D721Med (cell line): ENCODE measurements around the gene SSTR5.

Experiments
- DNase-seq: peaks from one replicate; pipeline ENCODE4 v3.0.0; 2011; ENCODE audit warnings: low spot score; ENCODE audit not compliant: insufficient read length
- FAIRE-seq: peaks from 2 replicates; lab custom pipeline; 2011; peaks lifted over from hg19 to GRCh38; lab: Jason Lieb, UNC
- TF ChIP-seq, protein P1 (sequence below): IDR thresholded peaks from 2 replicates; pipeline ENCODE4 v1.5.1; 2012; ENCODE audit warnings: mild to moderate bottlenecking, control low read depth; ENCODE audit not compliant: insufficient read depth; ENCODE audit errors: missing control alignments

Gene SSTR5

DNA sequence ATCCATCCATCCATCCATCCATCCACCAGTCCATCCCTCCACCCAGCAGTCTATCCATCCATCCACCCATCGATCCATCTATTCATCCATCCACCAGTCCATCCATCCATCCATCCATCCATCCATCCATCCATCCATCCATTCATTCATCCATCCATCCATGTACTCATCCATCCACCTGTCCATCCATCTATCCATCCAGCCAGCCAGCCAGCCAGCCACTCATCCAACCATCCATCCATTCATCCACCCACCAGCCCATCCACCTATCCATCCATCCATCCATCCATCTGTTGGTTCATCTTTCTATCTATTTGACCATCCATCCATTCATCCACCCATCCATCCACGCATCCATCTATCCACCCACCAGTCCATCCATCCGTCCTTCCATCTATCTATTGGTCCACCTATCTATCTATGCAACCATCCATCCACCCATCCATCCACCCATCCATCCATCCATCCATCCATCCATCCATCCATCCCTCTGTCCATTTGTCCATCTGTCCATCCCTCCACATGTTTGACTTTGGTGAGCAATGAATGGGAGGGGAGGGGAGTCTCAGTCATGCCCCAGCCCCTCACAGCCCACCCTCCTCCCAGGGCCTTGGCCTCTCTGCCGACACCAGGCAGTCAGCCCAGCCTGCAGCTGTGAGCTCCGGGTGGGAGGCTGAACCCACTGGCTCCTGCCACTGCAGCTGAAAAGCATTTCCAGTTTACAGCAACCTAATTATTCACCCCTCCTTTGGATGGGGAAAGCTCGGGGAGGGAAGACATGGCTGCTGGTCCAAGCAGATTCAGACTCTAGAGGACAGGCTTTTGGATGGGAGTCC, 38.1 kb upstream of the SSTR5 start:
- FAIRE-seq (no peak), DNase-seq (no peak)
- TF ChIP-seq, protein P1, sequence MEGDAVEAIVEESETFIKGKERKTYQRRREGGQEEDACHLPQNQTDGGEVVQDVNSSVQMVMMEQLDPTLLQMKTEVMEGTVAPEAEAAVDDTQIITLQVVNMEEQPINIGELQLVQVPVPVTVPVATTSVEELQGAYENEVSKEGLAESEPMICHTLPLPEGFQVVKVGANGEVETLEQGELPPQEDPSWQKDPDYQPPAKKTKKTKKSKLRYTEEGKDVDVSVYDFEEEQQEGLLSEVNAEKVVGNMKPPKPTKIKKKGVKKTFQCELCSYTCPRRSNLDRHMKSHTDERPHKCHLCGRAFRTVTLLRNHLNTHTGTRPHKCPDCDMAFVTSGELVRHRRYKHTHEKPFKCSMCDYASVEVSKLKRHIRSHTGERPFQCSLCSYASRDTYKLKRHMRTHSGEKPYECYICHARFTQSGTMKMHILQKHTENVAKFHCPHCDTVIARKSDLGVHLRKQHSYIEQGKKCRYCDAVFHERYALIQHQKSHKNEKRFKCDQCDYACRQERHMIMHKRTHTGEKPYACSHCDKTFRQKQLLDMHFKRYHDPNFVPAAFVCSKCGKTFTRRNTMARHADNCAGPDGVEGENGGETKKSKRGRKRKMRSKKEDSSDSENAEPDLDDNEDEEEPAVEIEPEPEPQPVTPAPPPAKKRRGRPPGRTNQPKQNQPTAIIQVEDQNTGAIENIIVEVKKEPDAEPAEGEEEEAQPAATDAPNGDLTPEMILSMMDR, result no peak

DNA sequence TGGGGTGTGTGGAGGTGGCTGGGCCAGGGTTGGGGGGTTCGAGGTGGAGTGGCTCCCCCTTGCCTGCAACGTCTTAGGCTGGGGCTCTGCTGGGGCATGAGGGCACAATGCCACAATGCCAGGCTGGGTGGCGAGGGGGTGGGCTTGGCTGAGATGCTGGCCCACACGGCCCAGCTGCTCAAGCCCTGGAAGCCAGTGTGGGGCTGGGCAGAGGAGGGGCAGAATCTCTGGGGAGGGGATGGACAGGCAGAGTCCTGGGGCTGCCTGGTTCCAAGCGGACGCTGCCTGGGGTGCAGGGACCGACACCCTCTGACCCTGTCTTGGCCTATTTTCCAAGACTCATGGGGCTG, 37.5 kb upstream of the SSTR5 start:
- TF ChIP-seq, protein P1, result no peak
- DNase-seq, result no peak
- FAIRE-seq, result no peak

DNA sequence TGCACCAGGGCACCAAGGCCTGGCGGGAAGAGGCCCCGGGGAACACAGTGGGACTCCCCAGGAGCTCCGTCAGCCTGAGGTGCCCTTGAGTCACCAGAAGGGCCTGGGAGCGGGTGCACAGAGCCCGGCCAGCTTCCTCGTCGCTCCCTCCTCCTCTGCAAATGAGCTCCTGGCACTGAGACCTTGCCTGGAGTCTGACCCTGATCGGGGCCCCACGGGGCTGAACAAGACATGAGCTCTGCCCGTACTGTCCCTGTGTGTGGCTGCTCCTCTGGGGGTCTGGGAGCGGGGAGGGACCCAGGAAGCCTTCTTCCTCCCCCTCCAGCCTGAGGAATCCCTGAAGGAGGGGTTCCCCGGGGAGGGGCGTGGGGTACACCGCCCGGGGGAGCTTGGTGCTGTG, 36.4 kb upstream of the SSTR5 start:
- no peak for FAIRE-seq

DNA sequence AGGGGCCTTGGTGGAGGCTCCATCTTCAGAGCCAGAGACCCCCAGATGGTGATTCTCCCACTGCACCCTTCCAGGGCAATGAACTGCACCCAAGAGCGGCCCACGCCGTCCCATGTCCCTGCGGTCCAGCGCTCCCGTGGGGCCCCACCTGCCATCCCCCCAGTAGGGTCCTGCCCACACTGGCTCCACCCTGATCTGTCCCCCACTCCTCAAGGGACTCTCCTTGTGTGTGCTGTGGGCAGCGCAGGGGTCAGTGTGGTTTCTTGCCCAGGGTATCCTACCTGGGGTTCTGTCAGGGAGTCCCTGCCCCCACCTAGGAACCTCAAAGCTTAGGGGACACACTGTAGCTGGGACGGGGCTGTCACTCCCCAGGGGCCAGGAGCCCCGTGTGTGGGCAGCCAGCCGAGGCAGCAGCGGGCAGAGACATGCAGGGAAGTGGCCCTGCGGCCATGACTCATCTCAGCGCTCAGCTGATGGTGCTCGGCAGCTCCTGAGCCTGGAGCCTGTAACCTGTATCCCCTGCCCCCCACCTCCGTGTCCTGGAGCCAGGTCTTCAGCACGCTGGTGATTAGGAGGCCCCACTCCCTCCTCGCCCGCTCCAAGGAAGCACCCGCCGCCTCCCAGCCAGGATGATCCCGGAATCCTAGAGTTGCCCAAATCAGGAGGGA, 35.7 kb upstream of the SSTR5 start:
- DNase-seq, result no peak

More for the DNA sequence above, 36.4 kb upstream of the SSTR5 start:
- TF ChIP-seq, protein P1, result no peak
- DNase-seq, result no peak

DNA sequence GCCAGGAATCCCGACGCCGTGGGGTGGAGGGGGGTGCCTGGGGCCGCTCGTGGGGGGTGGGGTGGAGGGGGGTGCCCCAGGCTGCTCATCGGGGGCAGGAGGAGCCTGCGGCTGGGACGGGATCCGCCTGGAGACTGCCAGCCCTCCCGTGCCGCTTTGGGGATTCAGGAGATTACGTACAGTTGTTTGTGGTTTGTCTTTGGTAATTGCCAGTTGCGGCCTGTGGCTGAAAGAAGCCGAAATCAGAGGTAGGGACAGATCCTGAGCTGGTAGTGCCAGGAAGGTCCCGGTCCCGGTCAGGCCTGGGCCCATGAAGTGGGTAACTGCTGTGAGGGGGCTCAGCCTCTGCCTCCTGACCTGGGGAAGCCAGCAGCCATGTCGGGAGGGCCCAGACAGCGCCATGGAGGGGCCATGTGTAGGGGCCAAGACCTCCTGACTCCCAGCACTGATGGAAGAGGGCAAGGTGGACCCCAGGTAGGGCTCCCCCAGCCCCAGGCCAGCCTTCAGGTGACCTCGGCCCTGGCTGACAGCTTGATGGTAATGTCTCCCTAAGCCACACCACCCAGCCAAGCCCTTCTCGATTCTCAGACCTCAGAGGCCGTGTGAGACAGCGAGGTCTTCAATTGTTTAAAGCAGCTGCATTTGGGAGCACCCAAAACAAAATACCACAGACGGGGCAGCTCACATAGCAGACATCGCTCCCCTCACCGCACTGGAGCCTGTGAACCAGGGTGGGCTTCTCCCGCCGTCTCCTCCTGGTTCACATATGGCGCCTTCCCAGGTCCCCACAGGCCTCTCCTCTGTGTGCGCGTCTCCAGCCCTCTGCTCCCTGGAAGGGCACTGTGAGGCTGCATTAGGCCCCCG, 34.9 kb upstream of the SSTR5 start:
- TF ChIP-seq, protein P1, result no peak
- no peak for DNase-seq
- FAIRE-seq, result no peak

More for the DNA sequence above, 35.7 kb upstream of the SSTR5 start:
- TF ChIP-seq, protein P1, result no peak
- FAIRE-seq, result no peak

DNA sequence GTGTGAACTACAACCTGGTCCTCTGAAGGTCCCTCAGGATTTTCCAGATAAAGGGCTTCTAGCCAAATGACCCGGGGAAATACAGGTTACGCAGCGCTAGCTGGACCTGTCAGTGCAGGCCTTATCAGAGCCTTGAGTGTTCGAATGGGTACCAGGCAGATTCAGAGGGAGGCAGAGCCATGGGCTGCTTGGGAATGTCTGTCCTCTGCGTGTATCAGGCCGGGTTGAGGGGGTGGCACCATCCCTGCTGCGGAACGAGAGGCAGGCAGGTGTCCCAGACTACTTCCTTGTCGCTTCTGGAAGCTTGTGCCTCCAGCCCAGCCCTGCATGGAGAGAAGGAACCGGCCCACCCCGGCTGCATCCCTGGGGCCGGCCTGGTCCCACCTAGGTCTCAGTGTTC, 33.6 kb upstream of the SSTR5 start:
- DNase-seq (no peak), FAIRE-seq (no peak)
- TF ChIP-seq, protein P1, result no peak
